PFSK-1 (cell line): ENCODE results near the gene WNT7B.

Experiments used
- FOXP2 ChIP-seq: optimal IDR thresholded peaks from 2 replicates; pipeline ENCODE3; 2011; ENCODE audit warnings: borderline replicate concordance, control low read depth, inconsistent platforms; ENCODE audit not compliant: insufficient read depth; ENCODE audit errors: extremely low read length, extremely low read depth
- POLR2AphosphoS5 ChIP-seq: IDR thresholded peaks from 2 replicates; pipeline ENCODE4 v1.6.1; 2012; ENCODE audit warnings: low read depth, mild to moderate bottlenecking, control low read depth, low read length, moderate library complexity
- REST ChIP-seq, 2 experiments: IDR thresholded peaks; 2 replicates each; pipeline versions ENCODE4 v1.6.1 to v1.8.0; 2011 to 2012; ENCODE audit warnings: low read depth in 2 of 2, low read length in 2 of 2, control low read depth in 1 of 2, inconsistent platforms in 1 of 2, mild to moderate bottlenecking in 1 of 2, moderate library complexity in 1 of 2; ENCODE audit not compliant: insufficient read depth in 1 of 2
- SIN3A ChIP-seq: IDR thresholded peaks from 2 replicates; pipeline ENCODE4 v1.6.1; 2012; ENCODE audit warnings: mild to moderate bottlenecking, low read length, moderate library complexity, borderline replicate concordance; ENCODE audit not compliant: insufficient read depth
- TAF1 ChIP-seq: IDR thresholded peaks from 2 replicates; pipeline ENCODE4 v1.6.1; 2012; ENCODE audit warnings: low read length, control low read depth, borderline replicate concordance; ENCODE audit not compliant: insufficient read depth

WNT7B gene

GRCh38 chr22:45933506-45934167 is 43.3 kb downstream of the WNT7B start:
- TF ChIP-seq POLR2AphosphoS5 = no peak
- no peak for TF ChIP-seq SIN3A
- no peak for TF ChIP-seq REST (IDR thresholded peaks at IDR 0.05; ENCODE audit: insufficient read depth in 1 of 2, low read depth in 2 of 2, low read length in 2 of 2)
- no peak for TF ChIP-seq FOXP2
- TF ChIP-seq TAF1 = no peak

GRCh38 chr22:45932071-45932470 is 44.9 kb downstream of the WNT7B start:
- TF ChIP-seq TAF1 (no peak), SIN3A (no peak), FOXP2 (no peak), REST (IDR thresholded peaks at IDR 0.05; ENCODE audit: insufficient read depth in 1 of 2, low read depth in 2 of 2, low read length in 2 of 2) (no peak), POLR2AphosphoS5 (no peak)

GRCh38 chr22:45931042-45931441 is 45.9 kb downstream of the WNT7B start:
- TF ChIP-seq TAF1 = no peak
- no peak for TF ChIP-seq REST (IDR thresholded peaks at IDR 0.05; ENCODE audit: insufficient read depth in 1 of 2, low read depth in 2 of 2, low read length in 2 of 2)
- no peak for TF ChIP-seq SIN3A
- TF ChIP-seq POLR2AphosphoS5 = no peak
- no peak for TF ChIP-seq FOXP2

- TF ChIP-seq TAF1 (no peak), FOXP2 (no peak), REST (IDR thresholded peaks at IDR 0.05; ENCODE audit: insufficient read depth in 1 of 2, low read depth in 2 of 2, low read length in 2 of 2) (no peak), POLR2AphosphoS5 (no peak), SIN3A (no peak)
These were observed 46.6 kb downstream of the WNT7B start for GRCh38 chr22:45930324-45930723.

GRCh38 chr22:45929649-45930048 is 47.3 kb downstream of the WNT7B start:
- TF ChIP-seq TAF1 = no peak
- no peak for TF ChIP-seq POLR2AphosphoS5
- no peak for TF ChIP-seq REST (IDR thresholded peaks at IDR 0.05; ENCODE audit: insufficient read depth in 1 of 2, low read depth in 2 of 2, low read length in 2 of 2)
- no peak for TF ChIP-seq SIN3A
- no peak for TF ChIP-seq FOXP2
